Effector memory CD8-positive, alpha-beta T cell (primary cell): ENCODE measurements around the gene ABLIM1.
A peak's percentile ranks its signal among the peaks of the same experiment; 100 is the strongest.

ENCODE experiments used
- ATAC-seq: fragments of 150-1000 bp; cut with Tn5 transposase; replicated peaks from 2 replicates; pipeline ENCODE4 v1.10.0; 2021; ENCODE audit warnings: mild to moderate bottlenecking, moderate library complexity
- DNase-seq, 3 experiments: peaks; one replicate each; pipeline ENCODE4 v3.0.0; 2021
- H3K27ac Mint-ChIP-seq, 2 donors: one replicate each; pipeline ENCODE4 v1.8.0; 2022; ENCODE audit warnings: mild to moderate bottlenecking in 2 of 2, mixed read lengths in 2 of 2, moderate library complexity in 2 of 2
- H3K27me3 Mint-ChIP-seq, 2 donors: one replicate each; pipeline ENCODE4 v1.8.0; 2022; ENCODE audit warnings: mixed read lengths in 2 of 2
- H3K36me3 Mint-ChIP-seq: one replicate; pipeline ENCODE4 v1.8.0; 2022; ENCODE audit warnings: mild to moderate bottlenecking, moderate library complexity, mixed read lengths; ENCODE audit not compliant: insufficient read depth
- H3K4me1 Mint-ChIP-seq, 2 donors: one replicate each; pipeline ENCODE4 v1.8.0; 2022; ENCODE audit warnings: low read depth in 2 of 2, mixed read lengths in 2 of 2
- H3K4me3 Mint-ChIP-seq, 2 donors: one replicate each; pipeline ENCODE4 v1.8.0; 2022; ENCODE audit warnings: mild to moderate bottlenecking in 2 of 2, mixed read lengths in 2 of 2, moderate library complexity in 2 of 2
- H3K9me3 Mint-ChIP-seq, 2 donors: one replicate each; pipeline ENCODE4 v1.8.0; 2022; ENCODE audit warnings: mixed read lengths in 2 of 2

ABLIM1 gene

GRCh38 chr10:114495303-114495702, 162.8 kb downstream of the ABLIM1 start:
- Mint-ChIP-seq H3K9me3 (no peaks in the 10 kb centered on the region), H3K4me3 (no peak overlapping the region), H3K4me1 (peaks cover 38 to 51% of the 10 kb centered on the region in 2 donors), H3K36me3 (peaks cover 7% of the 10 kb centered on the region), H3K27me3 (no peaks in the 10 kb centered on the region), H3K27ac (peak overlapping the region in 1 of 2 donors; percentile 0)
- DNase-seq (no peak), ATAC-seq (peak; percentile 54)

GRCh38 chr10:114492351-114493037, 165.6 kb downstream of the ABLIM1 start:
- ATAC-seq (no peak), DNase-seq (no peak)
- H3K4me3 Mint-ChIP-seq: peak overlapping the region in 1 of 2 donors; percentile 35
- peaks cover 12% of the 10 kb centered on the region for H3K36me3 Mint-ChIP-seq
- H3K4me1 Mint-ChIP-seq: peaks cover 24 to 37% of the 10 kb centered on the region in 2 donors
- no peaks in the 10 kb centered on the region for H3K27me3 Mint-ChIP-seq
- H3K27ac Mint-ChIP-seq: peak overlapping the region in 1 of 2 donors; percentile 44
- no peaks in the 10 kb centered on the region for H3K9me3 Mint-ChIP-seq

DNA sequence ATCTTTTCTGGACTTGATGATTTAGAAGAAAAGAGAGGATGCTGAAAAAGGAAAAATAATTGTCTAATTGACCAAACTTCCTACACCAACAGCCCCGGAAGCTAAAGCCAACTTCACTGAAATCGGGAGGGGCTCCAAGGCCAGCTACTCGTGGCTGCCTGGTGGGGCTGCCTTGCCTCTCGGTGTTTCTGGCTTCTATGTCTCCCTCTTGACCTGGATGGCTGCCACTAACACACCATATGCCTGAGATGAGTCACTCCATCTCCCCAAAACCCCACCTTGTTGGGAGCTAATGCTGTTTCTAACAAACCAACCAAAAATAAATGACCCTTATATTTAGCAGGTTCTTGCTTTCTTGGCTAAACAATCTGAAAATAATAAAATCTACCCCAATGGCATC, 166.1 kb downstream of the ABLIM1 start:
- H3K9me3 Mint-ChIP-seq: no peaks in the 10 kb centered on the region
- H3K36me3 Mint-ChIP-seq: peaks cover 12% of the 10 kb centered on the region
- no peak for ATAC-seq
- no peak overlapping the region for H3K27ac Mint-ChIP-seq
- no peaks in the 10 kb centered on the region for H3K27me3 Mint-ChIP-seq
- no peak for DNase-seq
- no peak overlapping the region for H3K4me3 Mint-ChIP-seq
- H3K4me1 Mint-ChIP-seq: peaks cover 24 to 37% of the 10 kb centered on the region in 2 donors

- H3K27ac Mint-ChIP-seq: no peak overlapping the region
- H3K4me3 Mint-ChIP-seq: no peak overlapping the region
- no peaks in the 10 kb centered on the region for H3K9me3 Mint-ChIP-seq
- ATAC-seq (no peak), DNase-seq (no peak)
- no peaks in the 10 kb centered on the region for H3K27me3 Mint-ChIP-seq
- peaks cover 12% of the 10 kb centered on the region for H3K36me3 Mint-ChIP-seq
- peaks cover 24 to 37% of the 10 kb centered on the region in 2 donors for H3K4me1 Mint-ChIP-seq
These were observed 166.7 kb downstream of the ABLIM1 start for GRCh38 chr10:114491419-114491818.

- H3K9me3 Mint-ChIP-seq: no peaks in the 10 kb centered on the region
- DNase-seq (no peak), ATAC-seq (no peak)
- H3K27me3 Mint-ChIP-seq: no peaks in the 10 kb centered on the region
- peaks cover 17 to 26% of the 10 kb centered on the region in 2 donors for H3K4me1 Mint-ChIP-seq
- H3K36me3 Mint-ChIP-seq: peaks cover 21% of the 10 kb centered on the region
- no peak overlapping the region for H3K4me3 Mint-ChIP-seq
- no peak overlapping the region for H3K27ac Mint-ChIP-seq
These were observed 168.4 kb downstream of the ABLIM1 start for GRCh38 chr10:114489521-114490310.

- Mint-ChIP-seq H3K4me3 (no peak overlapping the region), H3K4me1 (peaks cover 12 to 16% of the 10 kb centered on the region in 2 donors), H3K9me3 (no peaks in the 10 kb centered on the region), H3K27me3 (no peaks in the 10 kb centered on the region), H3K27ac (no peak overlapping the region), H3K36me3 (peaks cover 29% of the 10 kb centered on the region)
- ATAC-seq: no peak
- no peak for DNase-seq
These were observed 170.1 kb downstream of the ABLIM1 start for GRCh38 chr10:114487815-114488536.

GRCh38 chr10:114486938-114487814, 170.9 kb downstream of the ABLIM1 start:
- DNase-seq (no peak), ATAC-seq (no peak)
- no peak overlapping the region for H3K4me3 Mint-ChIP-seq
- H3K4me1 Mint-ChIP-seq: peaks cover 5 to 8% of the 10 kb centered on the region in 2 donors
- peaks cover 29% of the 10 kb centered on the region for H3K36me3 Mint-ChIP-seq
- no peaks in the 10 kb centered on the region for H3K9me3 Mint-ChIP-seq
- no peaks in the 10 kb centered on the region for H3K27me3 Mint-ChIP-seq
- no peak overlapping the region for H3K27ac Mint-ChIP-seq

DNA sequence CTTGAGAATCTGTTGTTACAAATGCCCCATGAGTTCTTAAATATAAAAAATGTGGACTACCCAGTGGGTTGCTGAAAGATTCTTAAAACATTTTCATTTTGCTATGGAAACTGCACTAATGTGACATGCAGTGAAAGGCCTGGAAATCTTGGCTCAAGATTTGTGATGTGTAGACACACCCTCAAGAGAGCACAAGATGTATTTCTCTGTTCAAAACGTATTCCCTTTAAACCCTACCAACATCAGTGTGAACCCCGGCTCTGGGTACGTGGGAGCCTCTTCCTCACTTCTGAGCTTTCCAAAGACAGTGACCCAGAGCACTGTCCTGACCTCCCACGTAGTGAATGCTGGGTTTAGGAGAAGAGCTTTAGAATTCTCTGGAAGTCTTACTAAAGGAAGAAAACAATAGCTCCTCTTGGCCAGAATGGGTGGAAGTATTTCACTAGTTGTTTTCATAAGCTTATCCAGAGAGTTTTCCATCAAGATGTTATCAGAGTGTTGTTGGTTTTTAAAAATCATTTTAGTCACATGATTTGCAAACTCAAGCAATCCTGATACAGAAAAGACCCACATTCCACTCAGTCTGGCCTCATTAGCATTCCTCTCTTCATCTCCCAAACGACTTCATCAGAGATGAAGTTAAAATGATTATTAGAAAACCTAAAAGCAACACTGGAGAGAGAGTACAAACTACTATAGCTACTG, 172.2 kb downstream of the ABLIM1 start:
- peaks cover 27% of the 10 kb centered on the region for H3K36me3 Mint-ChIP-seq
- H3K4me3 Mint-ChIP-seq: no peak overlapping the region
- H3K4me1 Mint-ChIP-seq: peaks cover 0 to 4% of the 10 kb centered on the region in 2 donors
- H3K9me3 Mint-ChIP-seq: no peaks in the 10 kb centered on the region
- no peaks in the 10 kb centered on the region for H3K27me3 Mint-ChIP-seq
- H3K27ac Mint-ChIP-seq: peak overlapping the region in 1 of 2 donors; percentile 22
- ATAC-seq (no peak), DNase-seq (no peak)

- H3K9me3 Mint-ChIP-seq: no peaks in the 10 kb centered on the region
- no peak for DNase-seq
- no peak overlapping the region for H3K27ac Mint-ChIP-seq
- no peak overlapping the region for H3K4me3 Mint-ChIP-seq
- peaks cover 3 to 7% of the 10 kb centered on the region in 2 donors for H3K4me1 Mint-ChIP-seq
- H3K36me3 Mint-ChIP-seq: peaks cover 24% of the 10 kb centered on the region
- no peaks in the 10 kb centered on the region for H3K27me3 Mint-ChIP-seq
- no peak for ATAC-seq
These were observed 174.5 kb downstream of the ABLIM1 start for GRCh38 chr10:114483575-114483974.

DNA sequence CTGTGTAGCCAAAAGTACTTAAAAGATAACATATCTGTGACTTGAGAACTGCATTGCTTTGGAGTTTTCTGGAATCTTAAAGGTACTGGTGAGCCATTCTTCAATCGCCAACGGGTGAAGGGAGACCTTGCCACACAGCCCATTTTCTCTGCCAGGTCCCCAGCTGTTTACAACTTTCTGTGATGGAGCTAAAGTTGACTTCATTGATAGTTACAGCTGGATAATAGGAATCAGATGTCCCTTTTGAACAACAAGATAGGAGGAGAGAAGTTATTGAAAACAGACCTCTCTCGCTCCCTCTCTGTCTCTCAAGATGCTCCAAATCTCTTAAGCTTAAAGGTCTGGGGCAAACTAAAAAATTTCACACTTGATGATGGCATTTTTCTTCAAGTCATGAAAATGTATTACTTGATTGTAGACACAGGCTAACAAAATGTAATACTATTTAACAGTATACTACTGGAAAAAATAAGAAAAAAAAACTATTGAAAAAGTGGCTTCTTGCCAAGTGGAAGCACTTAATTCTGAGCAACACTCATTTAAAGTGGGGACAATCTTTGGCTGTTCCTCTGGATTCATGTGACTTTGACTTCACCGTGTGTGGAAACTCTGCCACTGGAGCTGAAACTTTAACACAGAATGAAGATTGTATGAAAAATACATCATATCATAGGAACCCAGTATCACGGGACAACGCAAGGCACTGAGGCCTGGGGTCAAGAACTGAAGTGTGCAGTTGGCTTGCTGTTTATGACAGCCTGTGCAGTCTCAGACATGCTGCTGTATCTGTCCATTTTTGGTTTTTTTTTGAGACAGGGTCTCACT, 175.4 kb downstream of the ABLIM1 start:
- H3K4me1 Mint-ChIP-seq: peaks cover 3 to 7% of the 10 kb centered on the region in 2 donors
- DNase-seq: no peak
- peaks cover 24% of the 10 kb centered on the region for H3K36me3 Mint-ChIP-seq
- no peak overlapping the region for H3K4me3 Mint-ChIP-seq
- no peak for ATAC-seq
- H3K27me3 Mint-ChIP-seq: no peaks in the 10 kb centered on the region
- H3K9me3 Mint-ChIP-seq: no peaks in the 10 kb centered on the region
- H3K27ac Mint-ChIP-seq: no peak overlapping the region

DNA sequence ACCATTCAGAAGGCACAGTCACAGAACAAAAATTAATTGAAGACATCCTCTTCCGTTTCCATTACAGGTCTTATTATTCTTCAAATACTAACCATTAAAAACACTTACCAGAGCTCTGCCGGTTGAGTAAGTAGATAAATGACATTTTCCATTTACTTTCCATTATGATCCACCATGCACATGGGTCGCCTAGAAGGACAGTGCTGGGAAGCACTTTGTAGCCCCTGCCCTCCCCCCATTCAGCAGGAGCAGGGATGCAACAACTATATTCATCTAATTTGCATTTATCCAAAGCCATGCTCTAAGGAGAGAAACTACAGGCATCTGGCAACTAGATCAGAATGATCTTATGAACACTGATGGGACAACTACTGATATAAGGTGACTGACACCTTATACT, 177.0 kb downstream of the ABLIM1 start:
- Mint-ChIP-seq H3K36me3 (peaks cover 24% of the 10 kb centered on the region), H3K27ac (no peak overlapping the region), H3K27me3 (no peaks in the 10 kb centered on the region), H3K4me3 (no peak overlapping the region), H3K9me3 (no peaks in the 10 kb centered on the region), H3K4me1 (peaks cover 3 to 7% of the 10 kb centered on the region in 2 donors)
- DNase-seq: no peak
- no peak for ATAC-seq

DNA sequence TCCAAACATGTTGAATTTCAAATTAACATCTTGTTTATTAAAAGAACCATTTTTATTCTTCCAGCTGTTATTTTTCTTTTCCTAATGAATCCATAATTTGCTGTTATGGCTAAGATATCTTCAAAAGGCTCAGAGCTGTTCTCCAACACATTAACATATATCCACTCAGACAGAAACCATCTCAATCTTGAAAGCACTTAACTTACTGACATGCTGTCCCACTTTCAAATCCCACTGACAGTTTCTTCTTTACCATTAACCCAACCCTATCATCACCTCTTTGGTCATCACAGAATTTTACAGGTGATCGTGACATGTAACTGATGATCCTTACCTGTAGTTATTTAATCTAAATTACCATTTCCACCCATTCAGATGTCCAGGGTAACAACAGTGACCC, 178.2 kb downstream of the ABLIM1 start:
- no peaks in the 10 kb centered on the region for H3K9me3 Mint-ChIP-seq
- H3K36me3 Mint-ChIP-seq: peaks cover 14% of the 10 kb centered on the region
- H3K27me3 Mint-ChIP-seq: no peaks in the 10 kb centered on the region
- peaks cover 3 to 7% of the 10 kb centered on the region in 2 donors for H3K4me1 Mint-ChIP-seq
- no peak overlapping the region for H3K4me3 Mint-ChIP-seq
- DNase-seq (no peak), ATAC-seq (no peak)
- H3K27ac Mint-ChIP-seq: peak overlapping the region in 1 of 2 donors; percentile 3
